Epithelial cell of proximal tubule (primary cell): ENCODE measurements around the gene HOXC11. TPM values are rescaled to one million over a fixed set of nuclear protein-coding genes. Genes with fewer than 3 reads are reported as not detected.

ENCODE experiments used
- DNase-seq: peaks from one replicate; pipeline ENCODE4 v3.0.0-alpha.2; 2011; ENCODE audit warnings: low read depth
- H3K4me3 ChIP-seq: 2 replicates; pipeline ENCODE4 v1.5.1; 2011; ENCODE audit warnings: low read depth, mild to moderate bottlenecking, low read length
- CTCF ChIP-seq: conservative IDR thresholded peaks from 2 replicates; pipeline ENCODE4 v1.5.1; 2012; ENCODE audit warnings: low read depth, mild to moderate bottlenecking, low read length
- total RNA-seq: library from RNA; depleted of rRNA; stranded (reverse); fragments of >200 nt; gene quantifications from 2 replicates; pipeline ENCODE4 v1.2.3, GENCODE V29; 2015

Gene HOXC11
- total RNA-seq, 1 donor from 2014 or later: 1.0 TPM

- H3K4me3 ChIP-seq: peak within 1 kb of the TSS; percentile 98
- peak; percentile 78 for TF ChIP-seq CTCF
- peak; percentile 78 for DNase-seq
Observed at GRCh38 chr12:53984901-53985691, 12.2 kb downstream of the HOXC11 start, which contains the start of gene HOXC10. Gene HOXC10 (plus strand): TSS chr12:53985146. CDS start chr12:53985260, 114 bp downstream.

GRCh38 chr12:53985692-53985993, 12.7 kb downstream of the HOXC11 start:
- H3K4me3 ChIP-seq: peak overlapping the region; percentile 98
- no peak for DNase-seq
- TF ChIP-seq CTCF: no peak

GRCh38 chr12:53985994-53986685, 13.2 kb downstream of the HOXC11 start:
- TF ChIP-seq CTCF: peak; percentile 15
- no peak for DNase-seq
- H3K4me3 ChIP-seq: peak overlapping the region; percentile 98

- DNase-seq: no peak
- H3K4me3 ChIP-seq: peak overlapping the region; percentile 98
- TF ChIP-seq CTCF: no peak
Observed at GRCh38 chr12:53986686-53987483, 14.0 kb downstream of the HOXC11 start.

GRCh38 chr12:53987787-53988230, 14.9 kb downstream of the HOXC11 start:
- H3K4me3 ChIP-seq: peak overlapping the region; percentile 98
- DNase-seq: no peak
- no peak for TF ChIP-seq CTCF

GRCh38 chr12:53988541-53989226, 15.8 kb downstream of the HOXC11 start:
- no peak for TF ChIP-seq CTCF
- DNase-seq: no peak
- H3K4me3 ChIP-seq: peak overlapping the region; percentile 98
